Ishikawa (cell line): Measurements from ENCODE around the gene PLD1.

Experiments used
- CEBPB ChIP-seq: IDR thresholded peaks from 2 replicates; pipeline ENCODE4 v1.6.1; 2012
- CREB1 ChIP-seq: IDR thresholded peaks from 2 replicates; pipeline ENCODE4 v1.6.1; 2012; ENCODE audit warnings: low read depth
- EGR1 ChIP-seq: IDR thresholded peaks from 2 replicates; pipeline ENCODE4 v1.6.1; 2012
- EP300 ChIP-seq: IDR thresholded peaks from 2 replicates; pipeline ENCODE4 v1.6.1; 2012; ENCODE audit warnings: borderline replicate concordance
- FOXM1 ChIP-seq: IDR thresholded peaks from 2 replicates; pipeline ENCODE4 v1.6.1; 2012; ENCODE audit warnings: low read depth, borderline replicate concordance
- NFIC ChIP-seq: IDR thresholded peaks from 2 replicates; pipeline ENCODE4 v1.6.1; 2012
- RAD21 ChIP-seq: IDR thresholded peaks from 2 replicates; pipeline ENCODE4 v1.6.1; 2012; ENCODE audit warnings: low read depth
- TAF1 ChIP-seq: IDR thresholded peaks from 2 replicates; pipeline ENCODE4 v1.6.1; 2012; ENCODE audit warnings: low read depth, mild to moderate bottlenecking
- TCF12 ChIP-seq: IDR thresholded peaks from 2 replicates; pipeline ENCODE4 v1.6.1; 2012; ENCODE audit warnings: low read depth
- TEAD4 ChIP-seq: IDR thresholded peaks from 2 replicates; pipeline ENCODE4 v1.6.1; 2012
- YY1 ChIP-seq: IDR thresholded peaks from 2 replicates; pipeline ENCODE4 v1.6.1; 2012; ENCODE audit warnings: low read depth
- ZBTB7A ChIP-seq: IDR thresholded peaks from 2 replicates; pipeline ENCODE4 v1.6.1; 2012; ENCODE audit warnings: low read depth
- TF ChIP-seq, protein P1 (sequence below): IDR thresholded peaks from 2 replicates; pipeline ENCODE4 v1.6.1; 2012
- TF ChIP-seq, protein P2 (sequence below): IDR thresholded peaks from 2 replicates; pipeline ENCODE4 v1.6.1; 2012
- TF ChIP-seq, protein P3 (sequence below): IDR thresholded peaks from 2 replicates; pipeline ENCODE4 v1.6.1; 2012; ENCODE audit warnings: low read depth, mild to moderate bottlenecking

PLD1 gene

DNA sequence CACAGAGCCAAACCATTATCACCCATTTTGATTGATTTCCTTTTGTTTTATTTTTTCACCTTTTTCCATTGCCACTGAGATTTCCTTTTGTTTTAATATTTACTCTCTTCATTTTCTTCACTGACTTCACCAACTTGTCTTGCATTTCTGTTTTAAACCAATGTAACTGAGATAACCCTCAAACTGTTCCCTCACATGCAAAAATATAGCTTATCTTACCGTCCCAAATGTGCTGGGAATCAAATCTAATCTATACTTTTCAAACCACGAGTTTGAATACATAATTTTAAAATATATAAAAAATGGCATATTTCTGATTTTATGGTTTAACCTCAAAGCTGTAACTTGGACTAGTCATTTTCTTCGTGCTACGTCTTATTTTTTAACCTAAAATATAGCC, 143.8 kb downstream of the PLD1 start:
- TF ChIP-seq RAD21 = no peak
- TF ChIP-seq TCF12 = no peak
- TF ChIP-seq, protein P1, sequence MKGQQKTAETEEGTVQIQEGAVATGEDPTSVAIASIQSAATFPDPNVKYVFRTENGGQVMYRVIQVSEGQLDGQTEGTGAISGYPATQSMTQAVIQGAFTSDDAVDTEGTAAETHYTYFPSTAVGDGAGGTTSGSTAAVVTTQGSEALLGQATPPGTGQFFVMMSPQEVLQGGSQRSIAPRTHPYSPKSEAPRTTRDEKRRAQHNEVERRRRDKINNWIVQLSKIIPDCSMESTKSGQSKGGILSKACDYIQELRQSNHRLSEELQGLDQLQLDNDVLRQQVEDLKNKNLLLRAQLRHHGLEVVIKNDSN = no peak

DNA sequence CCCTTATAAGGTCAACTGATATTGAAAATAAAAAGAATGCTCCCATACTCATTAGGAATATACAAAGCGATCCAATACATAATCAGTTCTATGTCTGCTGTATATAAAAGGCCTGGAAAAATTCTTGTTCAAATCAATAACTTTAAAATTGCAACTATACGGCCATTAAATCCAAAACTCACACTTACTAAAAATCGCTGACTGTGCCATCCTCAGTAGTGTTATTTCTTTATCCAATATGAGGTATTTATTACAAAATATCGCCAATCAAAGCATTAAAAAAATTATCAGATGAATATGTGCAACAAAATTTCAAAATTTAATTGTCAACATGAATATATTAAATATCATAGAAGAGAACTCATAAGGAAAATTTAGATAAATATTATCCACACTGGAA, 146.5 kb downstream of the PLD1 start:
- TF ChIP-seq RAD21 = no peak
- TF ChIP-seq TCF12 = no peak
- TF ChIP-seq, protein P1 = no peak
- TF ChIP-seq EP300 = no peak
- no peak for TF ChIP-seq NFIC
- no peak for TF ChIP-seq YY1
- no peak for TF ChIP-seq TEAD4
- TF ChIP-seq FOXM1 = no peak
- TF ChIP-seq CEBPB = no peak
- no peak for TF ChIP-seq CREB1
- no peak for TF ChIP-seq ZBTB7A
- TF ChIP-seq, protein P2, sequence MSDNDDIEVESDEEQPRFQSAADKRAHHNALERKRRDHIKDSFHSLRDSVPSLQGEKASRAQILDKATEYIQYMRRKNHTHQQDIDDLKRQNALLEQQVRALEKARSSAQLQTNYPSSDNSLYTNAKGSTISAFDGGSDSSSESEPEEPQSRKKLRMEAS = no peak
- TF ChIP-seq, protein P3, sequence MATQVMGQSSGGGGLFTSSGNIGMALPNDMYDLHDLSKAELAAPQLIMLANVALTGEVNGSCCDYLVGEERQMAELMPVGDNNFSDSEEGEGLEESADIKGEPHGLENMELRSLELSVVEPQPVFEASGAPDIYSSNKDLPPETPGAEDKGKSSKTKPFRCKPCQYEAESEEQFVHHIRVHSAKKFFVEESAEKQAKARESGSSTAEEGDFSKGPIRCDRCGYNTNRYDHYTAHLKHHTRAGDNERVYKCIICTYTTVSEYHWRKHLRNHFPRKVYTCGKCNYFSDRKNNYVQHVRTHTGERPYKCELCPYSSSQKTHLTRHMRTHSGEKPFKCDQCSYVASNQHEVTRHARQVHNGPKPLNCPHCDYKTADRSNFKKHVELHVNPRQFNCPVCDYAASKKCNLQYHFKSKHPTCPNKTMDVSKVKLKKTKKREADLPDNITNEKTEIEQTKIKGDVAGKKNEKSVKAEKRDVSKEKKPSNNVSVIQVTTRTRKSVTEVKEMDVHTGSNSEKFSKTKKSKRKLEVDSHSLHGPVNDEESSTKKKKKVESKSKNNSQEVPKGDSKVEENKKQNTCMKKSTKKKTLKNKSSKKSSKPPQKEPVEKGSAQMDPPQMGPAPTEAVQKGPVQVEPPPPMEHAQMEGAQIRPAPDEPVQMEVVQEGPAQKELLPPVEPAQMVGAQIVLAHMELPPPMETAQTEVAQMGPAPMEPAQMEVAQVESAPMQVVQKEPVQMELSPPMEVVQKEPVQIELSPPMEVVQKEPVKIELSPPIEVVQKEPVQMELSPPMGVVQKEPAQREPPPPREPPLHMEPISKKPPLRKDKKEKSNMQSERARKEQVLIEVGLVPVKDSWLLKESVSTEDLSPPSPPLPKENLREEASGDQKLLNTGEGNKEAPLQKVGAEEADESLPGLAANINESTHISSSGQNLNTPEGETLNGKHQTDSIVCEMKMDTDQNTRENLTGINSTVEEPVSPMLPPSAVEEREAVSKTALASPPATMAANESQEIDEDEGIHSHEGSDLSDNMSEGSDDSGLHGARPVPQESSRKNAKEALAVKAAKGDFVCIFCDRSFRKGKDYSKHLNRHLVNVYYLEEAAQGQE = no peak
- TF ChIP-seq EGR1 = no peak
- TF ChIP-seq TAF1 = no peak

DNA sequence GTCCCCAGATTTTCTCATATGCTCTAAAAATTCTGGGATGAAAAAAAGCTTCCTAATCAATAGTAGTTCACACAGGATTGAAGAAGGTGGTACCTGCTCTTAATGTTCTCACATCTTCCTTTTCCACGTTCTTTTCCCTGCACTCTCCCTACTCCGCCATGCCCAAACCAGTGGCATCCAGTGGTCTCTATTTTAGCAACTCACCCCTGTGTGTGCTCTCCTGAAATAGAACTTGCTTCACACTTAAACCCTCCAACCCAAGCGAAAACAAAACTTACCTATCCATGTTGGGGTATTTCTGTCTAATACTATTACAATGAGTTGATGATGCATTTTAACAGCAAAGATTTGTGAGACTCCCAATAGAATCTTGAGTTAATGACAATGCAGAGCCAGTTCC, 148.8 kb downstream of the PLD1 start:
- TF ChIP-seq, protein P3 = no peak
- no peak for TF ChIP-seq ZBTB7A
- no peak for TF ChIP-seq EP300
- TF ChIP-seq CREB1 = no peak
- no peak for TF ChIP-seq NFIC
- no peak for TF ChIP-seq RAD21
- TF ChIP-seq, protein P1 = no peak
- no peak for TF ChIP-seq TCF12
- no peak for TF ChIP-seq TAF1
- no peak for TF ChIP-seq CEBPB

DNA sequence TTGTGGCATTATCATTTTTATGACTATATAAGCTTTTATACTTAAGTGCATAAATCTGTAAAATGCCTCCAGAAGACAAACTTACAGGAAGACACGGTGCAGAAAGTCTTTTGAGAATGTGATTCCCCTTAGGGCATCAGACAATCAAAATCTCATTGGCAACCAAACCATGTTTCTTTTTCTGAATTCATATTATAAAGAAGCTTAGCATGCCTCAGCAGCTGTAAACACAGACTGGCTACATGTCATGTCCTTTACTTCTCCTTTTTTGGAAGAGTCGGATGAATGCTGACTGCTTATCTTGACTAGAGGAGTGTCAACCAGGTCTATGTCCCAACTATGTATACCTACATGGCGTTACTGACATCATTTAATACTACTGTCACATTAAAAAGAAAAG, 150.1 kb downstream of the PLD1 start:
- TF ChIP-seq EP300 = no peak
- TF ChIP-seq NFIC = no peak

DNA sequence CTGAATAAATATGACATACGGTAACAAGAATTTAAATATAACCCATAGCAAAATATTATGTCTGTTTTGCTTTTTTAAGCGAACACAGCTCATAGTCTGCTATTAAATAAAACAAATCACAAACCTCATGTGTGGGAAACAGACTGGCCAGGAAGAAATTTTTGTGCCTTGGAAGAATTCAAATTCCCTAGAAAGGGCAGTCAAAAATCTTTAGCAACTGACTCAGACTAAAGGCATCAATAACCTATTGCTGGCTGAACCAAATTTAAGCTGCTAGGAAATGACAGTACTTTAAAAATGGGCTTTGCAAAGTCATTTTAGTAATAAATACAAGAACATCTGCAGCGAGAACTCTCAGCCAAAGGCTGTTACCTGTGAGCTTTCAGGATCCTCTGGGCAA, 151.4 kb downstream of the PLD1 start:
- TF ChIP-seq, protein P2 = no peak
- no peak for TF ChIP-seq CREB1
- no peak for TF ChIP-seq EP300
- TF ChIP-seq YY1 = no peak
- no peak for TF ChIP-seq TEAD4
- TF ChIP-seq EGR1 = no peak
- TF ChIP-seq TCF12 = no peak
- TF ChIP-seq FOXM1 = no peak
- no peak for TF ChIP-seq TAF1
- no peak for TF ChIP-seq CEBPB
- no peak for TF ChIP-seq NFIC
- TF ChIP-seq, protein P1 = no peak
- no peak for TF ChIP-seq ZBTB7A
- TF ChIP-seq, protein P3 = no peak
